GM10847 (cell line): ENCODE data around the gene ADARB2.

Source experiments
- POLR2A ChIP-seq: IDR thresholded peaks from 2 replicates; pipeline ENCODE4 v1.6.1; 2011; ENCODE audit not compliant: insufficient read length; ENCODE audit errors: extremely low read depth

ADARB2 gene

DNA sequence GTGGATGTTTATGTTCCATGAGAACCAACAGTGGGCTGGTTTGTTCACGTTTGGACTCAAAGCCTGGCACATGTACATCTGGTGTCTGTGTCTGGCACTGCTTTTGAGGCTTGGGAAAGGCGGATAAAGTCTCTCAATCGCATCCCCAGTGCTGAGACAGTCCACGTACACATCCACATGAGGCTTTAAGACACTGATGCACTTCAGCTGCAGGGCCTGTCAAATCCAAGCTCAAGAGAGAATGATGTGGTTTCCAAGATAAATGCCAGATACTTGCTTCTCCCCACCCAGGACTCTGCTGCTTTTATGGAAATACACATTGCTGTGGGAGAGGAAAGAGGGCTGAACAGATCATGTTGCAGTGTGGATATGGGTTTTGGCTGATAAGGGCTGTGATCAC lies 178.4 kb downstream of the ADARB2 start:
- TF ChIP-seq POLR2A, result no peak

DNA sequence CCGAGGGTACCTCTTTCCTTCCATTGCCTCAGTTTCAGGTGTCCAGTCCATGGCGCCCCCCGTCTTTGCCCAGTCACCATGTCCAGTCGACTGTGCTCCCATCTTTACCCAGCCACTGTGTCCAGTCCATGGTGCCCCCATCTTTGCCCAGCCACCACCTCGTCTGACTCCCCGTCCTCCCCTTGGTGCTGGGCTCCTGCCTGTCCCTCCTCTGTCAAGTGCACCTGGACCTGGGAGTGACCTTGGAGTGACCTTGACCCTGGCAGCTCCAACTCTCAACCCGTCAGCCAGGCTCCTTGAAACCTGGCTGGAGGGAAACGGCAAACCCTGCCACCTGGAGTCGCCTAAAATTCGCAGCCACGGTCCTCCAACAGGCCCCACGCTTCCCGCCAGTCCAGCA lies 180.2 kb downstream of the ADARB2 start:
- no peak for TF ChIP-seq POLR2A

DNA sequence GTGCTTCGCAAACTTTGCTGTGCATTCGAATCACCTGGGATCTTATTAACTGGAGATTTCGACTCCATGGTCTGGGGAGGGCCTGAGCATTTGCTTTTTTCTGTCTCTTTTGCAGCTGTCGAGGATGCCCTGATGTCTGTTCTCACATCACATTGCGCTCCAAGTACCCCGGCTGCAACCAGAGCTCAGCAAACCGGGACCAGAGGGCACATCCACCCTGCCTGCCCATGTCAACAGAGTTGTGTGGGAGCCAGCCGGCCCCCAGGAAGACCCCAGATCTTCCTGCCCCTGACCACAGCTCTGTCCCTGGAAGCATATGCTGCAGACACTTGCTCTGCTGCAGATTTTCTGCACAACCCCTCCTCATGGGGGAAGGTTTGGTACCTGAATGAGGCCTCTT lies 180.8 kb downstream of the ADARB2 start:
- TF ChIP-seq POLR2A, result no peak

DNA sequence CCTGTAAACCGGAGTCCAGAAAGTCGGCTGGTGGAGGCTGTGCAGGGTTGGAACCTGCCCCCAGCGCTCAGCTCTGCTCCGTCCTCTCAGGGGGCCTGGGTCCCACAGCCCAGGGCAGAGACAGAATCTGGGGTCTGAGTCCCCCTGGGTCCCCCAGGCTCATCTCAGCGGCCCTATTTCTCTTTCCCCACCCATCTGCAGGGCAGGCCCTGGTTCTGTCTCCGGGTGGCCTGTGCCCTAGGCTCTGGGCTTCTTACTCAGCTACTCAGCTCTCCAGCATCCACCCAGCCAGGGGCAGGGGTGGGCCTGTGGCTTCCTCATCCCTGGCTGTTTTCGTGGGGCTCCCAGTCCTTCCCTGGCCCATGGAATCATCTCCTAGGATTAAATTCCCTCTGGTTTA lies 183.4 kb downstream of the ADARB2 start:
- TF ChIP-seq POLR2A, result no peak

DNA sequence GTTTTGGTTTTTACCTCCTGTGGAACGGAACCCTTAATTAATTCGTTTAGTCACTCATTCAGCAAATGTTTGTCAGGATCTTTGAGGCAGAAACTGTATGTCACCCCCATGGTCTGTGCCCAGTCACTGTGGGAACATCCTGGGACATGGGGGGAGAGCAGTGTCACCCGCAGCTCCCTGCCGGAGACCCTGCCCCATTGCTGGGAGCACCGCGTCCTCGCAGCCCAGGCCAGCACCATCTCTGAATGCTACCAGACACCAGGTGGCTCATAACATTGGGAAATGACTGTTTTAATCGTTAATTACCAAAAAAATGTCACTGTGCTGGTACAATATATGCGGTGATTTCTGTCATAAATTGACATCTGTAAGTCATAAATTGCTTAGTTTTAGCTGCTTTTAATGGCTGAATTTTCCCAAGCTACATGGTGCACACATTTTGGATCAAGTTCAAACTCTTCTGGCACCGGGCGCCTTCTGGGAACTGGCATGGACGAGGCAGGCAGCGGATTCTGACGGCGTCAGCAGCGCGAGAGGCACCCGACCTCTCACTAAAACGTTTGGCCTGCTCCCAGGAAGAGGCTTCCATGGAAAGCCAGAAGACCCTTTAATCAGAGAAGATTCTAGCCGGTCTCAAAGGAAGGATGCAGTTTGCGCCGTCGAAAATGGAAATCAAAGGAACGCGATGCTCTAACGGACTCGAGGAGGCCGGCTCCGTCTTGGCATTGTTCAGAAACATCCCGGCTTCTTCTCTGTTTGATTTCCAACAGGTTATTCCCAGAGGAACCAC lies 184.2 kb downstream of the ADARB2 start:
- no peak for TF ChIP-seq POLR2A

- TF ChIP-seq POLR2A, result no peak
Measured at GRCh38 chr10:1552406-1552805, 184.9 kb downstream of the ADARB2 start.

- no peak for TF ChIP-seq POLR2A
Measured at GRCh38 chr10:1551636-1552338, 185.5 kb downstream of the ADARB2 start.

GRCh38 chr10:1550616-1551015 lies 186.7 kb downstream of the ADARB2 start:
- no peak for TF ChIP-seq POLR2A

DNA sequence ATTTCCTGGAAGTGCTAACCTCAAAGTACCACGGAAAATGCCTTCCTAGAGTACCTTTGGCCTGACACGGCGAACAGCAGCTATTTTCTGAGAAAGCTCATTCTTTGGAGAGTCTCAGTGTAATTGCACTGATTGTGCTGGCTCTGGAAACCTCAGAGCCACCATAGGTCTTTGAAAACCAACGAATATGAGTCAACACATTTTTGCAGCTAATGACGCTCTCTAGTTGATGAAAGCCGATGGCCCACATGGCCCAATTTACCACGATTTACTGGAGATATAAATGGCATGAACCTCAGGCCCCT lies 187.1 kb downstream of the ADARB2 start:
- no peak for TF ChIP-seq POLR2A

GRCh38 chr10:1549591-1550290 lies 187.6 kb downstream of the ADARB2 start:
- no peak for TF ChIP-seq POLR2A

GRCh38 chr10:1548596-1548995 lies 188.7 kb downstream of the ADARB2 start:
- TF ChIP-seq POLR2A, result no peak

GRCh38 chr10:1548146-1548545 lies 189.2 kb downstream of the ADARB2 start:
- no peak for TF ChIP-seq POLR2A

DNA sequence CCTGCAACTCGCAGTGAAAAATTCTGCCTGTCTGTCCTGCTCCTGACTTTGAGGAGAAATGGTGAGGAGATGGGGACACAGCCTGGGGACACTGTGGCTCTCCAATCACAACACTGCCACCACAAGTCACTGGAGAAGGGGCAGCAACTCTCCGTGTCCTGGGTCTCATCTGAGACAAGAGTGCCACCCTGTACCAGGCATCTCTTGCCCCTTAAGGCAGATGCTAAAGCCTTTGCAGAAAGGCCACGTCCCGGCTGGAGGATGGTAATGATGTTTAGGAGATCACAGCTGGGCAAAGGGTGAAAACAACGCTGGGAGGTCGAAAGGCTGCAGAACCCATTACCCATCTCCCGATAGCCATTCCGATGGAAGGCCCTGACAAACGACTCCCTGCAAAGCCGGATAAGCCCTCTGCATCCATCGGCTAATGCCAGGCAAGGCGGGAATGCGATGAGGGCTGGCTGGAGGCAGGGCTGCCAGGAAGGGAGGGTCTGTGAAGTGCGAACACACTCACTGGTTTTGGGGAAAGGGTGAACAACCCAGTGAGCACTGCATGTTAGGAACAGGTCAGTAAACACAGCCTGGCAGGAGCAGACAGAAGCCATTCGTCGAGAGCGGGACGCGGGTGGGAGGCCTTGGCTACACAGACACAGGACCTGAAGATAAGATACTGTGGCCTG lies 190.8 kb downstream of the ADARB2 start:
- no peak for TF ChIP-seq POLR2A

DNA sequence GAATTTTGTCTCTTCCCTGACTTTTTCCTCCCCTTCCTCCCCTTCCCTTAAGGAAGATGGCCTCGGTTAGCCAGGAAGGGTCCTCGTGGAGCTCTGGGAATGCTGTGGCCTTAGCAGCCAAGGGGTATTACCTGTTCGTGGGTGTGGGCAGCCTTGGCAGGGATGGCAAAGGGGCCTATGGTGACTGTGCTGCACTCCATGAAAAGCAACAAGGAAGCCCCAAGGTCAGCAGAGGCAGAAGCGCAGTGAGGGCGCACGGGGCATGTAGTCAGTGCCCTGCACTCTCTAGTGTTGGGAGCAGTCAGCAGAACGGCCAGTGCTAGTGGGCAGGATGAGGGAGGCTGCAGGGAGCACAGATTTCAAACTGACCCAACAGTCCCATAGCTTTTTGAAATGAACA lies 191.8 kb downstream of the ADARB2 start:
- no peak for TF ChIP-seq POLR2A

GRCh38 chr10:1544929-1545328 lies 192.4 kb downstream of the ADARB2 start:
- TF ChIP-seq POLR2A, result no peak

- no peak for TF ChIP-seq POLR2A
Measured at GRCh38 chr10:1544209-1544673, 193.1 kb downstream of the ADARB2 start.

DNA sequence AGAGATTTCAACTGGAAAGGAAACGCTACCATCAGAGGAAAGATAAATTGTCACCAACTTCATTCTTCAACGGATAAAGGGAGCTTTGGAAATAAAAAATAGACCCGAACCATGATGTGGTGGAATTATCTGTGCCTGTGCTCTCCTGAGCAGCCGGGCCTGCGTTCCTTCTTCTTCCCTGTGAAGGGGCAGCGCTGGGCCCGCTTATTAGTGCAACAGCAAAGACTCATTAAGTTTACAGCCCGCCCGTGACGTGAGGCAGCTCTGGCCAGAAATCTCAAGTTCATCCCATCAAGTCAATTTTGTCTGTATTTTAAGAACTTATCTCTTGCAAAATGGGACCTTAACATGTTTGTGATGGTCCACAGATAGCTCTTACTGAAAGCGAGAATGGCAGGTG lies 193.7 kb downstream of the ADARB2 start:
- TF ChIP-seq POLR2A, result no peak
